Liver (tissue), 3 donors: Measurements from ENCODE around the gene SPTBN1.

ENCODE experiments used
- ATF3 ChIP-seq: IDR thresholded peaks from 2 replicates; pipeline ENCODE4 v1.6.1; 2016; ENCODE audit warnings: antibody characterized with exemption
- CTCF ChIP-seq: fragments of 150-350 bp; IDR thresholded peaks from 2 replicates; pipeline ENCODE4 v1.5.1; 2017; ENCODE audit warnings: improper control_type of control experiment, low read depth, low read length; ENCODE audit not compliant: missing input control
- EGR1 ChIP-seq, 2 donors: IDR thresholded peaks; 2 replicates each; pipeline ENCODE4 v1.6.1; 2016 to 2018; ENCODE audit warnings: antibody characterized with exemption in 2 of 2, low read depth in 2 of 2
- FOXA1 ChIP-seq: IDR thresholded peaks from 2 replicates; pipeline ENCODE4 v1.6.1; 2016; ENCODE audit warnings: antibody characterized with exemption
- JUND ChIP-seq, 2 donors: IDR thresholded peaks; 2 replicates each; pipeline ENCODE4 v1.6.1; 2016; ENCODE audit warnings: antibody characterized with exemption in 2 of 2
- RAD21 ChIP-seq, 2 donors: IDR thresholded peaks; 2 replicates each; pipeline ENCODE4 v1.6.1; 2016; ENCODE audit warnings: antibody characterized with exemption in 2 of 2, mild to moderate bottlenecking in 2 of 2
- SP1 ChIP-seq: IDR thresholded peaks from 2 replicates; pipeline ENCODE4 v1.6.1; 2018; ENCODE audit warnings: antibody characterized with exemption, mild to moderate bottlenecking
- TAF1 ChIP-seq: conservative IDR thresholded peaks from 2 replicates; pipeline ENCODE4 v1.6.1; 2016; ENCODE audit warnings: antibody characterized with exemption, mild to moderate bottlenecking
- donor health status: healthy.
- donor health status: healthy.

- TF ChIP-seq CTCF (no peak), EGR1 (IDR thresholded peaks at IDR 0.05; ENCODE audit: low read depth in 2 of 2) (no peak), SP1 (no peak), ATF3 (no peak), TAF1 (no peak), RAD21 (IDR thresholded peaks at IDR 0.05) (no peak), JUND (IDR thresholded peaks at IDR 0.05) (no peak), FOXA1 (no peak)
These were observed 68.3 kb downstream of the SPTBN1 start for GRCh38 chr2:54524226-54524991.
